ENCODE results near the gene KLK2.

- TF ChIP-seq POLR2A (IDR thresholded peaks at IDR 0.05; ENCODE audit: low read depth, low read length): no peak
- no peak for TF ChIP-seq POLR2AphosphoS5 (IDR thresholded peaks at IDR 0.05; ENCODE audit: low read depth, low read length)
- TF ChIP-seq SPI1 (IDR thresholded peaks at IDR 0.05; ENCODE audit: low read depth, low read length): no peak
- no peak for TF ChIP-seq TAF1 (IDR thresholded peaks at IDR 0.05; ENCODE audit: low read depth, low read length)
- no peak for TF ChIP-seq POU2F2 (IDR thresholded peaks at IDR 0.05; ENCODE audit: low read depth, low read length)
Observed at GRCh38 chr19:50835103-50835784, 38.0 kb upstream of the KLK2 start.
